Muscle layer of duodenum (tissue), 2 donors: ENCODE results near the gene SLC9A5.

Source experiments
- H3K27ac ChIP-seq: one replicate; pipeline ENCODE4 v1.7.0; 2013; ENCODE audit warnings: mild to moderate bottlenecking, low read length
- H3K27me3 ChIP-seq: one replicate; pipeline ENCODE4 v1.7.0; 2013; ENCODE audit warnings: low read depth, mild to moderate bottlenecking, control low read depth, low read length
- H3K36me3 ChIP-seq, 2 donors: one replicate each; pipeline ENCODE4 v1.7.0; 2013; ENCODE audit warnings: low read length in 2 of 2, control low read depth in 1 of 2, mild to moderate bottlenecking in 1 of 2; ENCODE audit not compliant: insufficient read depth in 2 of 2, control insufficient read depth in 1 of 2
- H3K4me1 ChIP-seq, 2 donors: one replicate each; pipeline ENCODE4 v1.7.0; 2013; ENCODE audit warnings: low read length in 2 of 2, mild to moderate bottlenecking in 2 of 2, control low read depth in 1 of 2, moderate library complexity in 1 of 2; ENCODE audit not compliant: insufficient read depth in 2 of 2, control insufficient read depth in 1 of 2
- H3K4me3 ChIP-seq, 2 donors: one replicate each; pipeline ENCODE4 v1.7.0; 2013; ENCODE audit warnings: low read length in 2 of 2, low read depth in 1 of 2, mild to moderate bottlenecking in 1 of 2
- H3K9me3 ChIP-seq, 2 donors: one replicate each; pipeline ENCODE4 v1.7.0; 2013; ENCODE audit warnings: low read length in 2 of 2, control low read depth in 1 of 2, mild to moderate bottlenecking in 1 of 2; ENCODE audit not compliant: control insufficient read depth in 1 of 2
- donor health status: healthy.

The SLC9A5 gene

GRCh38 chr16:67294171-67294757, 45.5 kb downstream of the SLC9A5 start:
- Histone ChIP-seq H3K4me1 (no peaks in the 10 kb centered on the region), H3K36me3 (no peaks in the 10 kb centered on the region), H3K4me3 (no peak overlapping the region), H3K9me3 (no peaks in the 10 kb centered on the region), H3K27ac (no peak overlapping the region), H3K27me3 (no peaks in the 10 kb centered on the region)

- Histone ChIP-seq H3K36me3 (no peaks in the 10 kb centered on the region), H3K9me3 (no peaks in the 10 kb centered on the region), H3K4me1 (no peaks in the 10 kb centered on the region), H3K27ac (no peak overlapping the region), H3K4me3 (no peak overlapping the region), H3K27me3 (no peaks in the 10 kb centered on the region)
Measured at GRCh38 chr16:67294938-67295361, 46.2 kb downstream of the SLC9A5 start.

GRCh38 chr16:67296420-67296819, 47.6 kb downstream of the SLC9A5 start:
- Histone ChIP-seq H3K9me3 (no peaks in the 10 kb centered on the region), H3K36me3 (no peaks in the 10 kb centered on the region), H3K27me3 (no peaks in the 10 kb centered on the region), H3K4me1 (no peaks in the 10 kb centered on the region), H3K27ac (no peak overlapping the region), H3K4me3 (no peak overlapping the region)

GRCh38 chr16:67298277-67298676, 49.5 kb downstream of the SLC9A5 start:
- Histone ChIP-seq H3K27me3 (no peaks in the 10 kb centered on the region), H3K9me3 (no peaks in the 10 kb centered on the region), H3K36me3 (no peaks in the 10 kb centered on the region), H3K4me1 (no peaks in the 10 kb centered on the region), H3K27ac (no peak overlapping the region), H3K4me3 (no peak overlapping the region)

- no peak overlapping the region for H3K4me3 ChIP-seq
- H3K27me3 ChIP-seq = no peaks in the 10 kb centered on the region
- no peaks in the 10 kb centered on the region for H3K36me3 ChIP-seq
- no peak overlapping the region for H3K27ac ChIP-seq
- H3K9me3 ChIP-seq = no peaks in the 10 kb centered on the region
- H3K4me1 ChIP-seq = no peaks in the 10 kb centered on the region
Measured at GRCh38 chr16:67299269-67299668, 50.5 kb downstream of the SLC9A5 start.

GRCh38 chr16:67301080-67301782, 52.5 kb downstream of the SLC9A5 start:
- no peaks in the 10 kb centered on the region for H3K27me3 ChIP-seq
- H3K27ac ChIP-seq = no peak overlapping the region
- H3K4me1 ChIP-seq = no peaks in the 10 kb centered on the region
- no peaks in the 10 kb centered on the region for H3K36me3 ChIP-seq
- no peak overlapping the region for H3K4me3 ChIP-seq
- no peaks in the 10 kb centered on the region for H3K9me3 ChIP-seq

GRCh38 chr16:67302076-67302475, 53.3 kb downstream of the SLC9A5 start:
- Histone ChIP-seq H3K4me1 (no peaks in the 10 kb centered on the region), H3K36me3 (no peaks in the 10 kb centered on the region), H3K27ac (no peak overlapping the region), H3K9me3 (no peaks in the 10 kb centered on the region), H3K4me3 (no peak overlapping the region), H3K27me3 (no peaks in the 10 kb centered on the region)

- Histone ChIP-seq H3K27ac (no peak overlapping the region), H3K9me3 (no peaks in the 10 kb centered on the region), H3K4me3 (no peak overlapping the region), H3K27me3 (no peaks in the 10 kb centered on the region), H3K36me3 (no peaks in the 10 kb centered on the region), H3K4me1 (no peaks in the 10 kb centered on the region)
Measured at GRCh38 chr16:67302970-67303369, 54.2 kb downstream of the SLC9A5 start.

- no peaks in the 10 kb centered on the region for H3K27me3 ChIP-seq
- no peaks in the 10 kb centered on the region for H3K9me3 ChIP-seq
- H3K4me3 ChIP-seq = no peak overlapping the region
- H3K4me1 ChIP-seq = no peaks in the 10 kb centered on the region
- no peak overlapping the region for H3K27ac ChIP-seq
- H3K36me3 ChIP-seq = no peaks in the 10 kb centered on the region
Measured at GRCh38 chr16:67304020-67304419, 55.2 kb downstream of the SLC9A5 start.

GRCh38 chr16:67305216-67306071, 56.7 kb downstream of the SLC9A5 start:
- Histone ChIP-seq H3K27ac (no peak overlapping the region), H3K9me3 (no peaks in the 10 kb centered on the region), H3K4me3 (no peak overlapping the region)

GRCh38 chr16:67310561-67310960, 61.8 kb downstream of the SLC9A5 start:
- peaks cover 0 to 4% of the 10 kb centered on the region in 2 donors for H3K4me1 ChIP-seq
- no peaks in the 10 kb centered on the region for H3K9me3 ChIP-seq
- H3K4me3 ChIP-seq = no peak overlapping the region
- no peaks in the 10 kb centered on the region for H3K36me3 ChIP-seq
- H3K27me3 ChIP-seq = no peaks in the 10 kb centered on the region
- H3K27ac ChIP-seq = no peak overlapping the region

More at GRCh38 chr16:67305216-67306071, 56.7 kb downstream of the SLC9A5 start:
- Histone ChIP-seq H3K4me1 (no peaks in the 10 kb centered on the region), H3K36me3 (no peaks in the 10 kb centered on the region), H3K27me3 (no peaks in the 10 kb centered on the region)
